RCC 7860 (cell line): ENCODE measurements around the gene DNAJC22.
A peak's percentile ranks its signal among the peaks of the same experiment; 100 is the strongest.
"Not testable (repeated sequence)": the region's sequence is repeated elsewhere in the genome, so short reads cannot be mapped to it uniquely, and the experiment has no call there.

Experiments
- DNase-seq: peaks from one replicate; pipeline ENCODE4 v3.0.0-alpha.2; 2015; ENCODE audit warnings: low spot score
- FAIRE-seq: peaks from 2 replicates; lab custom pipeline; 2012; peaks lifted over from hg19 to GRCh38; lab: Jason Lieb, UNC

The DNAJC22 gene

DNA sequence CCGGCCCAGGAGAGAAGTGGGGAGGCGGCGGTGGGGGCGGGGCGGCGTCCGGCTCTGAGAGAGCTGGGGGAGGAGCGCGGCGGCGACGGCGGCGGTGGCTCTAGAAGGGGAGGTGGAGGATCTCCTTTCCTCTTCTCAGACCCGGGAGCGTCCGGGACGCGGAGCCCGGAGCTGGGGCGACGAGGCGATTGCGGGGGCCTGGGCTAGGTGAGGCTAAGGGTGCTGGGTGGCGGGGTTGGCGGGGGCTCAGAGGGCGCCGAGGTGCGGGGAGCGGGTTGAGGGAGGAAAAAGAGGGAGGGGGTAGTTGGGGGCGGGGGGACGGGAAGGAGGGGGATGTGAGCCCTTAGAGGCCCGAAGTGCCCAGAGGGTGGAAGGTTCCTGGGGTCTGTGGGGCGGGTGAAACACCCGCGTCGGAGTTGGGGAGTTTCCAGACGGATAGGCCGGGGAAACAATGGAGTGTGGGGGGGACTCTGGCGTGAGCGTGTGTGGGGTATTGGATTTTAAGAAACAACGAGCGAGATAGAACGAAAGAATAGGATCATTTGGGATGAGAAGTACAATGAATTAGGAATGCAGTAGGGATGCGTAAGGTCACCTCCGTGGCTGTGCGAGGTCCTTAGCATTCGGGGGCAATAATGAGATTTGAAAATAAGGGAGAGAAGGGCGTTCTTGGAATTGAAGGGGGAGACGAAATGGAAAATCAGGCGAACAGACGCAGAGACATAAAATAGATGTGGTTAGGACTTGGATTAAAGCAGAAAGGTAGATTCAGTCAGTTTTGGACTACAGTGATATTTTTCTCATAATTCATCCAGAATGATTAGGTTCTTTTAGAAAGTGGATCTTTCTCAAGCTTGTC, 20.9 kb downstream of the DNAJC22 start, which contains the start of gene SPATS2:
Gene SPATS2, plus strand, starts transcription at position 82 of the 859 bp plus-strand sequence. CDS start 93,551 bp downstream, outside the sequence.
- FAIRE-seq (no peak), DNase-seq (no peak)

- FAIRE-seq (no peak), DNase-seq (no peak)
These were observed 21.5 kb downstream of the DNAJC22 start for GRCh38 chr12:49368240-49368600.

DNA sequence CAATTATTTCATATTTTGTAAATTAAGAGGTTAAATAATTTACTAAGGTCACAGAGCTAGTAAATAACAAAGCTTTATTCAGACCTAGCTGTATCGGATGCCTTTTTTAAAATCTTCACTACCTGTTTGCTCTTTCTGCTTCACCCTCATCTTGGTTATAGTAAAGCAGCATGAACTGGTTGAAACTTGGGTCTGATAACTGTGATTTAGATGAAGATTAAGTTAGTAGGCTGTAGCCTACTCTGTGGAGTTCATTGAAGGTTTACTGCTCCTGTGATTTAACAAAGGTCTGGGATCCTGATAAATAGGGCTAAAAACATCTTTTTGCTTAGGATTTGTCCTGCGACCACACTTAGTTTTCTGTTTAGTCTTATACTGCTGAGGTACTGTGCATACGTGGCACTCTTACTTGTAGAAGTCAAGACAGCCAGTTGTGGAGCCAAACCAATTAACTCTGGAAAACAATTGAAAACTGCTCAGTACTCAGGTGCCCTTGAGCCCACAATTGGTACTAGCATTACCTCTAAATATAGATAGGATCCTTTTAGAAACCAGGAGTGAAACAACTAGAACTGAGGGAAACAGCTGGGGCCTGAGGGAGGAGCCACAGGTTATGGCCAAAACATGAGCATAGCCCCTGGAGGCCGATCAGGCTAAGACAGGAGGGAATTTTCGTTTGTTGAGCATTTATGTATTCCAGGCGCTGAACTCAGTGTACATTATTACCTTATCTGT, 22.9 kb downstream of the DNAJC22 start:
- FAIRE-seq (no peak), DNase-seq (no peak)

DNA sequence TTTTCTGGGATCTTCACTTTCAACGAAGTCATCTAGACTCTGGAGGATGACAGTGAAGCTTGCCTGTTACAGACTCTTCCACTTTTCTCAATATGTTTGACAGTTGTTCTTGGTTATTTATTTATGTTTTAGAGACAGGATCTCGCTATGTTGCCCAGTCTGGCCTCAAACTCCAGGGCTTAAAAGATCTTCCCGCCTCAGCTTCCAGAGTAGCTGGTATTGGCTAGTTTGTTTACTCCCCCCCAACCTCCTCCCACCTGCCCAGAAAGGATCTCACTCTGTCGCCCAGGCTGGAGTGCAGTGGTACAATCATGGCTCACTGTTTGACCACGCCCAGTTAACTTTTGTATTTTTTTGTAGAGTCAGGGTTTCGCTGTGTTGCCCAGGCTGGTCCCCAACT, 23.9 kb downstream of the DNAJC22 start:
- DNase-seq (no peak), FAIRE-seq (no peak)

GRCh38 chr12:49375406-49375805, 28.7 kb downstream of the DNAJC22 start:
- FAIRE-seq: no peak
- DNase-seq: no peak

DNA sequence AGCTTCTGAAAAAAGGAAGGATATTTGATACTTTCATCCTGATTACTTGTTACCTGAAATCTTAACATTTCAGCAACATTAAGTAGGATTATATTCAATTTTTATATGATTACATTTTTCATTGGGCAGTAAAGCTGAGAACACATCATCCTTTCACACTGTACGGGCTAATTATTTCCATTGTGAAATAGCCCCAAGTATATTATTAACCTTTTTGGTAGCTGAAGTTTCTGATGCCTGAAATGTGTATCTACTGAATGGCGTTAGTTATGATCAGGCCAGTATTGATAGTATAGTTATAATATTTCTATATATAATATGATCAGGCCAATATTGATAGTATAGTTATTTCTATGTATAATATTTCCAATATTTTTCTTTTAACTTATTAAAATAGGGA, 30.7 kb downstream of the DNAJC22 start:
- FAIRE-seq (peak; percentile 82), DNase-seq (no peak)

- DNase-seq: not testable (repeated sequence)
These were observed 33.5 kb downstream of the DNAJC22 start for GRCh38 chr12:49380184-49380583.

GRCh38 chr12:49388682-49389386, 42.1 kb downstream of the DNAJC22 start:
- DNase-seq (no peak), FAIRE-seq (no peak)

More at GRCh38 chr12:49380184-49380583, 33.5 kb downstream of the DNAJC22 start:
- not testable (repeated sequence) for FAIRE-seq

DNA sequence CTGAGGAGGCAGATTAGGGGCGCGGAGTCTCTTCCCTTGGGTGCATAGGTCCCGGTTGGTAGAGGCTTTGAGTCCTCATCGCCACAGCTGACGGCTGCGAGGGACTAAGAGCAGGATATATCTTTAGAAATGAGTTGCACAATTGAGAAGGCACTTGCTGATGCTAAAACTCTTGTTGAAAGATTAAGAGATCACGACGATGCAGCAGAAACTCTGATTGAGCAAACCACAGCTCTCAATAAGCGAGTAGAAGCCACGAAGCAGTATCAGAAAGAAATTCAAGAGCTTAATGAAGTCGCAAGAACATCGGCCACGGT, 42.7 kb downstream of the DNAJC22 start:
- FAIRE-seq: no peak

GRCh38 chr12:49397000-49397399, 50.3 kb downstream of the DNAJC22 start:
- FAIRE-seq: no peak
- no peak for DNase-seq

More for the DNA sequence above, 42.7 kb downstream of the DNAJC22 start:
- DNase-seq: no peak

- FAIRE-seq (no peak), DNase-seq (no peak)
These were observed 53.6 kb downstream of the DNAJC22 start for GRCh38 chr12:49400304-49400703.
